ENCODE results near the gene DNAJB11.
"Not testable (repeated sequence)": the region's sequence is repeated elsewhere in the genome, so short reads cannot be mapped to it uniquely, and the experiment has no call there.

DNAJB11 gene

GRCh38 chr3:186552408-186553031 is 18.0 kb upstream of the DNAJB11 start:
- no peak for DNase-seq (ENCODE audit: low read depth in 2 of 2)

- no peak for DNase-seq (ENCODE audit: low read depth in 2 of 2)
Observed at GRCh38 chr3:186564586-186564985, 5.9 kb upstream of the DNAJB11 start.

GRCh38 chr3:186566772-186567071 is 3.8 kb upstream of the DNAJB11 start:
- no peak for DNase-seq (ENCODE audit: low read depth in 2 of 2)

- peak; percentile 93 to 95 for DNase-seq (ENCODE audit: low read depth in 2 of 2)
Observed at GRCh38 chr3:186567072-186567921, 3.2 kb upstream of the DNAJB11 start, which contains the start of gene TBCCD1. TSS of gene TBCCD1 (minus strand) at chr3:186567339. CDS start at chr3:186564329, 3,010 bp downstream.

GRCh38 chr3:186569361-186569760 is 1.2 kb upstream of the DNAJB11 start:
- DNase-seq (ENCODE audit: low read depth in 2 of 2), result not testable (repeated sequence)

GRCh38 chr3:186569779-186570095 is 783 bp upstream of the DNAJB11 start:
- no peak for DNase-seq (ENCODE audit: low read depth in 2 of 2)

- no peak for DNase-seq (ENCODE audit: low read depth in 2 of 2)
Observed at GRCh38 chr3:186570941-186571643, 572 bp downstream of the DNAJB11 start.

GRCh38 chr3:186571644-186572013 is 1.1 kb downstream of the DNAJB11 start:
- no peak for DNase-seq (ENCODE audit: low read depth in 2 of 2)

- no peak for DNase-seq (ENCODE audit: low read depth in 2 of 2)
Observed at GRCh38 chr3:186577521-186577920, 7.0 kb downstream of the DNAJB11 start.

GRCh38 chr3:186580785-186581184 is 10.3 kb downstream of the DNAJB11 start:
- DNase-seq (ENCODE audit: low read depth in 2 of 2), result no peak

- DNase-seq (ENCODE audit: low read depth in 2 of 2), result no peak
Observed at GRCh38 chr3:186582541-186582940, 12.0 kb downstream of the DNAJB11 start.

- DNase-seq (ENCODE audit: low read depth in 2 of 2), result no peak
Observed at GRCh38 chr3:186583831-186584230, 13.3 kb downstream of the DNAJB11 start.

- not testable (repeated sequence) for DNase-seq (ENCODE audit: low read depth in 2 of 2)
Observed at GRCh38 chr3:186586245-186586644, 15.7 kb downstream of the DNAJB11 start.

GRCh38 chr3:186587183-186587582 is 16.7 kb downstream of the DNAJB11 start:
- no peak for DNase-seq (ENCODE audit: low read depth in 2 of 2)

GRCh38 chr3:186588632-186589031 is 18.1 kb downstream of the DNAJB11 start:
- no peak for DNase-seq (ENCODE audit: low read depth in 2 of 2)

GRCh38 chr3:186589121-186589520 is 18.6 kb downstream of the DNAJB11 start:
- no peak for DNase-seq (ENCODE audit: low read depth in 2 of 2)

- no peak for DNase-seq (ENCODE audit: low read depth in 2 of 2)
Observed at GRCh38 chr3:186589856-186590579, 19.5 kb downstream of the DNAJB11 start.

GRCh38 chr3:186590580-186591295 is 20.2 kb downstream of the DNAJB11 start:
- no peak for DNase-seq (ENCODE audit: low read depth in 2 of 2)

- DNase-seq (ENCODE audit: low read depth in 2 of 2), result no peak
Observed at GRCh38 chr3:186592682-186593081, 22.2 kb downstream of the DNAJB11 start.

GRCh38 chr3:186593862-186594261 is 23.3 kb downstream of the DNAJB11 start:
- no peak for DNase-seq (ENCODE audit: low read depth in 2 of 2)

GRCh38 chr3:186594591-186595113 is 24.1 kb downstream of the DNAJB11 start:
- DNase-seq (ENCODE audit: low read depth in 2 of 2), result no peak
